Measurements from ENCODE around the gene BAHD1. TPM values are rescaled to one million over a fixed set of nuclear protein-coding genes. Genes with fewer than 3 reads are reported as not detected.

BAHD1 gene
- polyA plus RNA-seq, 3 donors: 0.67 to 8.9 (median 0.79) TPM

- peaks cover 0 to 27% (median 6%) of the 10 kb centered on the region in 7 donors for H3K9me3 Mint-ChIP-seq
- 9% methylated on average over 15 of the region's 15 CpGs for WGBS (ENCODE audit: insufficient coverage)
- no peaks in the 10 kb centered on the region for H3K36me3 ChIP-seq (replicated peaks in 1 of 2; ENCODE audit: control insufficient read depth in 1 of 2, insufficient read depth in 2 of 2, low read length in 2 of 2)
- no peak for TF ChIP-seq CTCF (IDR thresholded peaks at IDR 0.05)
- peaks cover 0 to 7% of the 10 kb centered on the region in 2 donors for H3K9me3 ChIP-seq (replicated peaks in 1 of 2; ENCODE audit: control insufficient read depth in 1 of 2, insufficient read depth in 1 of 2, low read length in 2 of 2)
- no peaks in the 10 kb centered on the region for H4K20me1 ChIP-seq (ENCODE audit: insufficient read depth, low read length)
- no peak overlapping the region for H3K9ac ChIP-seq (ENCODE audit: insufficient read depth, low read length, poor library complexity, severe bottlenecking)
- peaks cover 28% of the 10 kb centered on the region for H3K4me1 Mint-ChIP-seq
- no peak overlapping the region for H3K27ac ChIP-seq (ENCODE audit: low read depth in 1 of 2, low read length in 2 of 2)
- no peak for DNase-seq
- intact Hi-C loops (cut with micrococcal nuclease): no loop called here
- peak overlapping the region in 1 of 3 experiments; percentile 36 for H3K4me3 ChIP-seq (replicated peaks in 1 of 3; ENCODE audit: low read depth in 2 of 3, low read length in 3 of 3)
- H3K27ac Mint-ChIP-seq: no peak overlapping the region
- H3K4me3 Mint-ChIP-seq: peak overlapping the region in 1 of 2 donors; percentile 24
- H3K4me2 ChIP-seq (replicated peaks; ENCODE audit: extremely low read depth, low read length, poor library complexity, severe bottlenecking): peak overlapping the region; percentile 49
- H3K27me3 ChIP-seq (ENCODE audit: control insufficient read depth in 2 of 2, insufficient read depth in 2 of 2, low read length in 2 of 2): peaks cover 37 to 65% of the 10 kb centered on the region in 2 donors
- peaks cover 23 to 30% of the 10 kb centered on the region in 2 donors for H3K4me1 ChIP-seq (ENCODE audit: control insufficient read depth in 1 of 2, insufficient read depth in 2 of 2, low read length in 2 of 2)
- peaks cover 7 to 11% of the 10 kb centered on the region in 2 donors for H3K36me3 Mint-ChIP-seq
- no peak overlapping the region for H2AFZ ChIP-seq (ENCODE audit: insufficient read depth, low read depth, low read length, poor library complexity, severe bottlenecking)
- H3K79me2 ChIP-seq (ENCODE audit: insufficient read depth, low read length): no peaks in the 10 kb centered on the region
- H3K27me3 Mint-ChIP-seq (ENCODE audit: low read depth in 3 of 3): peaks cover 62 to 69% (median 69%) of the 10 kb centered on the region in 3 donors
These were observed 5.1 kb upstream of the BAHD1 start for GRCh38 chr15:40435710-40436089.

- no peak for TF ChIP-seq CTCF (IDR thresholded peaks at IDR 0.05)
- Mint-ChIP-seq H3K27ac (no peak overlapping the region), H3K36me3 (peaks cover 7 to 11% of the 10 kb centered on the region in 2 donors), H3K27me3 (ENCODE audit: low read depth in 3 of 3) (peaks cover 62 to 70% (median 69%) of the 10 kb centered on the region in 3 donors), H3K4me1 (peaks cover 28% of the 10 kb centered on the region), H3K4me3 (peak overlapping the region; percentile 24 to 71), H3K9me3 (peaks cover 0 to 27% (median 6%) of the 10 kb centered on the region in 7 donors)
- 0% methylated on average over 20 of the region's 39 CpGs for WGBS (ENCODE audit: insufficient coverage)
- intact Hi-C loops (cut with micrococcal nuclease): no loop called here
- H3K9me3 ChIP-seq (replicated peaks in 1 of 2; ENCODE audit: control insufficient read depth in 1 of 2, insufficient read depth in 1 of 2, low read length in 2 of 2): peaks cover 0 to 7% of the 10 kb centered on the region in 2 donors
- no peak overlapping the region for H2AFZ ChIP-seq (ENCODE audit: insufficient read depth, low read depth, low read length, poor library complexity, severe bottlenecking)
- no peaks in the 10 kb centered on the region for H3K36me3 ChIP-seq (replicated peaks in 1 of 2; ENCODE audit: control insufficient read depth in 1 of 2, insufficient read depth in 2 of 2, low read length in 2 of 2)
- H3K4me3 ChIP-seq (replicated peaks in 1 of 3; ENCODE audit: low read depth in 2 of 3, low read length in 3 of 3): peak overlapping the region in 1 of 3 experiments; percentile 36
- H3K79me2 ChIP-seq (ENCODE audit: insufficient read depth, low read length): no peaks in the 10 kb centered on the region
- peak overlapping the region; percentile 49 for H3K4me2 ChIP-seq (replicated peaks; ENCODE audit: extremely low read depth, low read length, poor library complexity, severe bottlenecking)
- H3K9ac ChIP-seq (ENCODE audit: insufficient read depth, low read length, poor library complexity, severe bottlenecking): no peak overlapping the region
- no peaks in the 10 kb centered on the region for H4K20me1 ChIP-seq (ENCODE audit: insufficient read depth, low read length)
- H3K27ac ChIP-seq (ENCODE audit: low read depth in 1 of 2, low read length in 2 of 2): no peak overlapping the region
- H3K27me3 ChIP-seq (ENCODE audit: control insufficient read depth in 2 of 2, insufficient read depth in 2 of 2, low read length in 2 of 2): peaks cover 37 to 65% of the 10 kb centered on the region in 2 donors
- H3K4me1 ChIP-seq (ENCODE audit: control insufficient read depth in 1 of 2, insufficient read depth in 2 of 2, low read length in 2 of 2): peaks cover 23 to 30% of the 10 kb centered on the region in 2 donors
- no peak for DNase-seq
These were observed 4.4 kb upstream of the BAHD1 start for GRCh38 chr15:40436116-40436891.

All from CD14-positive monocyte (primary cell).